Measurements from ENCODE around the gene STEAP4. TPM values are rescaled to one million over a fixed set of nuclear protein-coding genes. Genes with fewer than 3 reads are reported as not detected.

The STEAP4 gene
- total and polyA plus RNA-seq, 9 of the 15 experiments (the other 6 are each of a cell fraction or from before 2014, with no cell fraction given) = 0.07 TPM; not detected in 8

GRCh38 chr7:88262562-88262961 lies 44.1 kb downstream of the STEAP4 start:
- Histone ChIP-seq H3K9me1 (ENCODE audit: control insufficient read depth, insufficient read depth, low read length) (no peaks in the 10 kb centered on the region), H3K4me3 (no peak overlapping the region), H3K27ac (ENCODE audit: extremely low read depth, low read depth, low read length) (no peak overlapping the region), H3K27me3 (ENCODE audit: control insufficient read depth in 2 of 2, insufficient read depth in 2 of 2, low read length in 2 of 2) (no peaks in the 10 kb centered on the region), H3K4me1 (replicated peaks in 1 of 2; ENCODE audit: control insufficient read depth in 2 of 2, insufficient read depth in 2 of 2, low read length in 2 of 2) (no peaks in the 10 kb centered on the region), H3K9me3 (replicated peaks; ENCODE audit: control insufficient read depth, insufficient read depth, low read depth, low read length) (no peaks in the 10 kb centered on the region), H3K79me2 (ENCODE audit: control insufficient read depth, insufficient read depth, low read length) (no peaks in the 10 kb centered on the region), H4K20me1 (replicated peaks; ENCODE audit: control insufficient read depth, insufficient read depth, low read length) (no peaks in the 10 kb centered on the region), H3K9ac (ENCODE audit: insufficient read depth in 1 of 2, low read depth in 2 of 2, low read length in 2 of 2) (no peak overlapping the region), H2AFZ (ENCODE audit: low read depth, low read length) (no peak overlapping the region), H3K4me2 (ENCODE audit: insufficient read depth, low read length) (no peak overlapping the region), H3K36me3 (ENCODE audit: control insufficient read depth, insufficient read depth, low read length) (no peaks in the 10 kb centered on the region)
- in situ Hi-C loops (cut with MboI) (no loop called here), intact Hi-C loops (cut with micrococcal nuclease) (no loop called here)
- WGBS (ENCODE audit: insufficient coverage, low coverage, missing lambda C conversion rate) = 0% methylated on average over 4 of the region's 4 CpGs
- ATAC-seq (no peak), DNase-seq (ENCODE audit: extremely low read depth in 1 of 4, low spot score in 3 of 4) (no peak), FAIRE-seq (no peak)
- CTCF ChIA-PET (ENCODE audit: low intra/inter-chr PET ratio) = no interaction called here
- POLR2A ChIA-PET = no interaction called here
- BruUV-seq (replicated peaks) = no TSS peak
- TF ChIP-seq NFIC (IDR thresholded peaks at IDR 0.05) (no peak), HIVEP1 (CRISPR knock-in tag; IDR thresholded peaks at IDR 0.05) (no peak), ATF4 (CRISPR knock-in tag; IDR thresholded peaks at IDR 0.05) (no peak), ELK3 (CRISPR knock-in tag; IDR thresholded peaks at IDR 0.05) (no peak)

GRCh38 chr7:88260719-88261118 lies 46.0 kb downstream of the STEAP4 start:
- in situ Hi-C loops (cut with MboI) = no loop called here
- no peak for TF ChIP-seq FOXA1 (IDR thresholded peaks at IDR 0.05; ENCODE audit: borderline replicate concordance)
- TF ChIP-seq NEUROD1 (IDR thresholded peaks at IDR 0.05; ENCODE audit: borderline replicate concordance, low read depth, low read length, partially characterized antibody) = no peak
- no peak for TF ChIP-seq CREBBP (IDR thresholded peaks at IDR 0.05; ENCODE audit: low read depth, low read length)
- TF ChIP-seq MCM7 (IDR thresholded peaks at IDR 0.05) = no peak
- TF ChIP-seq ZBTB2 (IDR thresholded peaks at IDR 0.05) = no peak
- TF ChIP-seq KDM2B (CRISPR knock-in tag; IDR thresholded peaks at IDR 0.05) = no peak
- no peak for TF ChIP-seq CBX2 (IDR thresholded peaks at IDR 0.05; ENCODE audit: insufficient read depth, low read length, poor library complexity, severe bottlenecking)
- no peak for TF ChIP-seq PCBP2 (IDR thresholded peaks at IDR 0.05; ENCODE audit: low read depth, low read length, poor library complexity, severe bottlenecking)
- no peak for TF ChIP-seq KDM5B (IDR thresholded peaks at IDR 0.05; ENCODE audit: insufficient replicate concordance, low read depth, low read length)

More at GRCh38 chr7:88260719-88261118, 46.0 kb downstream of the STEAP4 start:
- H3K9me1 ChIP-seq (ENCODE audit: control insufficient read depth, insufficient read depth, low read length) = no peaks in the 10 kb centered on the region
- no TSS peak for BruUV-seq (replicated peaks)
- ATAC-seq (no peak), FAIRE-seq (no peak), DNase-seq (ENCODE audit: extremely low read depth in 1 of 4, low spot score in 3 of 4) (no peak)
- CTCF ChIA-PET (ENCODE audit: low intra/inter-chr PET ratio) = no interaction called here
- no peaks in the 10 kb centered on the region for H3K36me3 ChIP-seq (ENCODE audit: control insufficient read depth, insufficient read depth, low read length)
- no peaks in the 10 kb centered on the region for H3K79me2 ChIP-seq (ENCODE audit: control insufficient read depth, insufficient read depth, low read length)
- H3K4me3 ChIP-seq = no peak overlapping the region
- H4K20me1 ChIP-seq (replicated peaks; ENCODE audit: control insufficient read depth, insufficient read depth, low read length) = no peaks in the 10 kb centered on the region
- no peaks in the 10 kb centered on the region for H3K9me3 ChIP-seq (replicated peaks; ENCODE audit: control insufficient read depth, insufficient read depth, low read depth, low read length)
- H3K9ac ChIP-seq (ENCODE audit: insufficient read depth in 1 of 2, low read depth in 2 of 2, low read length in 2 of 2) = no peak overlapping the region
- no peak overlapping the region for H3K27ac ChIP-seq (ENCODE audit: extremely low read depth, low read depth, low read length)
- POLR2A ChIA-PET = interaction anchor here (0.9 kb wide), 1 partner anchor 19 kb away, joined by 3 read pairs; no protein-coding TSS in a partner anchor
- no peaks in the 10 kb centered on the region for H3K27me3 ChIP-seq (ENCODE audit: control insufficient read depth in 2 of 2, insufficient read depth in 2 of 2, low read length in 2 of 2)
- H2AFZ ChIP-seq (ENCODE audit: low read depth, low read length) = no peak overlapping the region
- H3K4me1 ChIP-seq (replicated peaks in 1 of 2; ENCODE audit: control insufficient read depth in 2 of 2, insufficient read depth in 2 of 2, low read length in 2 of 2) = no peaks in the 10 kb centered on the region
- intact Hi-C loops (cut with micrococcal nuclease) = no loop called here
- WGBS (ENCODE audit: insufficient coverage, low coverage, missing lambda C conversion rate) = 0% methylated on average over 1 of the region's 1 CpG
- no peak overlapping the region for H3K4me2 ChIP-seq (ENCODE audit: insufficient read depth, low read length)
